GM21717 (cell line): ENCODE results near the gene ANXA6.
A peak's percentile ranks its signal among the peaks of the same experiment; 100 is the strongest.

Experiments
- ATAC-seq: cut with Tn5 transposase; IDR thresholded peaks from one replicate; pipeline ENCODE4 v1.9.1; 2021; ENCODE audit warnings: mild to moderate bottlenecking, moderate library complexity; ENCODE audit not compliant: unreplicated experiment

The ANXA6 gene

DNA sequence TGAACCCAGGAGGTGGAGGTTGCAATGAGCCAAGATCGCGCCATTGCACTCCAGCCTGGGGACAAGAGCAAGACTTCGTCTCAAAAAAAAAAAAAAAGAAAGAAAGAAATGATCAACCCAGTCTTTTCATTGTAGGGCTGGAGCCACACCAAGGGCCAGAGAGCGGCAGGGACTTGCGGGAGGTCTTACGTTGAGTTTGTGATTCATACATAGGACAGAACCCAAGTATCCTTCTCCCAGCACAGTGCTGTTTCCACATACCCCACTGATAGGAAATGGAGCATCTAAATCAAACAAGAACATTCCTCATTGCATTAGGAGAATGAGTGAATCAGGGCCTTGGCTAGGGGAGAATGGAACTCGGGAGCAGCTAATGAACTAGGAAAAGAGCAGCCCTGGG, 73.2 kb downstream of the ANXA6 start:
- ATAC-seq = no peak

DNA sequence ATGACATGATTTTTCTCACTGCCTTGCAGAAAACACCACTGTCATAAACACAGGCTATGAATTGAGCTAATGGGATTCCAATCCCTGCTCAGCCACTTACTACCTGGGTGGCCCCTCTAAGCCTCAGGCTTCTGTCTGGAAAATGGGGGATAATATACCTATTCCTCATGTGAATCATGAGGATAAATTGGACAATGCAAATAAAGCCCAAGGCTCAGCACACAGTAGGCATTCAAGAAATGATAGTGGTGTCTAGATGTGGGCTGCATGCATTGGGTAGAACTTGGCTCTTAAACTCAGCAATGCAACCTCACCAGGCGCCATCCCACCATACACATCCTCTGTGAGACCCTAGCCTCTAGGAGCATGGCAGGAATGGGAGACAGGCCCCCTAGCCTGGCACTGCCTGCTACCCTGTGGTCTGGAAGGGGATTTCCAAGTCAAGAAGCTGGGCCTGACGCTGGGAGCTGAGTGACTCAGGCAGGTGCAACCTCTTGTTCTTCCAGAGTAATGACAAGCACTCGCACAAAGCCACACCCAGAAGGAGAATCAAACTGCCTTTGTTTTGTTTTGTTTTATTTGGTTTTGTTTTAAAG, 74.4 kb downstream of the ANXA6 start:
- ATAC-seq = no peak

DNA sequence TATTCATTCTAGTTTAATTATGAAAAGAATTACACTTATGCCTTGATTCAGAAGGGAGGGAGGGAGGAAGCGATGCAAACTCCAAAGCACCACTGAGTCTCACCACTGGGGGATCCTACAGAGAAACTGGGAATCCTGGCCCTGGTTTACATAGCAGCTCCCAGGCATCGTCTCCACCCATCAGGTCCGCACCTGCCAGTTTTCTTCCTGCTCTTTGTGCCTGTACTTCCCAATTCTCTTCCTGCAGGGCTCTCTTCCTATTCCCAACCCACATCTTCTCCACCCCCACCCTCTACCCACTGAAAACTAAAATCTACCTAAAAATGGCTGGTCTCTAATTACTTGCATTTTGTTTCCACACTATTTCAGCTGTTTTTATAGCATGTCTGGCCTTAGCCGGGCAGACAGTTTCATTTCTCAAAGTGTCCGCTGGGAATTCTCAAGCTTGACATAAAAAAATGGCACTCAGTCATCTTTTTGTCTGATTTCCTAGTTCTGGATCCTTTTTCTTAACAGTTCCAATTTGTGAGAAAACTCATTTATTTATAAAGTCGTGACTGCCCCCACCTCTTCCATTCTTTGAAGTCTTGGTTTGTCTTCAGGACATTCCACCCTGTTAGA, 75.2 kb downstream of the ANXA6 start:
- no peak for ATAC-seq

GRCh38 chr5:151081431-151082281, 75.9 kb downstream of the ANXA6 start:
- ATAC-seq = no peak

- ATAC-seq = peak; percentile 66
These were observed 76.8 kb downstream of the ANXA6 start, which contains the start of gene TNIP1 for GRCh38 chr5:151080613-151081430. TNIP1 (minus strand) TSS chr5:151081034; CDS start chr5:151065095, 15,939 bp downstream.

GRCh38 chr5:151079838-151080612, 77.6 kb downstream of the ANXA6 start:
- ATAC-seq = no peak

- peak; percentile 50 for ATAC-seq
These were observed 78.9 kb downstream of the ANXA6 start for GRCh38 chr5:151078490-151079262.

DNA sequence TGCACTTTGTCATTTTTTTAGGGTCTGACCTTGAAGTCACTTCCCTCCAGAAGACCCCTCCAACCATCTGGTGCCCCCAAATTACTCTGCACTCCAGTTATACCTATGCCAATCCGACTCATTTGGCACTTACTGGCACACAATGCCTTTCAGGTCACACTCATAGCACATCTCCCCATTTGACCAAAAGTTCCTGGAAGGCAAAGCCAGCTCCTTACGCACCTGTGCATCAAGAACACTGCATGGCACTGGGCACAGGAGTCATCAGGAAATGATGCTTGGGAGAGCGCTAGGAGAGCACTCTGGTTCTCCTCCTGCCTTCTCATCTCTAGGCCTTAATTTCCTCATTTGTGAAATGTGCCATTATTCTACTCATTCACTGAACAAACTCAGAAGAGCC, 79.6 kb downstream of the ANXA6 start:
- no peak for ATAC-seq

DNA sequence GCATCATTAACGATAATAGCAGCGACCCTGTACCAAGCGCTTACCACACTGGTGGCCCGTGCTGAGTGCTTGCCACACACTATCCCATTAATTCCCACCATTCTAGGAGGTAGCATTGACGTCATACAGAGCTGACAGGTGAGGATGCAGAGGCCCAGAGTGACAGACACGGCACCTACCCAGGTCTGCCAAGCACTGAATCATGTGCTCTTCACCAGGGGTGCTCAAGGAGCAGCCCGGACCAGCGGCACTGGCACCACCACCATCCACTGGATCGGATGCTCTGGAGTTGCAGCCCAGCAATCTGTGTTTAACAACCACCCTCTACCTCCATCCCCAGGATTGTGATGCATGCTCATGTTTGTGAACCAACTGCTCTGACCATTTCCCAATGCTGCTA, 80.2 kb downstream of the ANXA6 start:
- no peak for ATAC-seq

- ATAC-seq = no peak
These were observed 81.0 kb downstream of the ANXA6 start for GRCh38 chr5:151076616-151077015.

DNA sequence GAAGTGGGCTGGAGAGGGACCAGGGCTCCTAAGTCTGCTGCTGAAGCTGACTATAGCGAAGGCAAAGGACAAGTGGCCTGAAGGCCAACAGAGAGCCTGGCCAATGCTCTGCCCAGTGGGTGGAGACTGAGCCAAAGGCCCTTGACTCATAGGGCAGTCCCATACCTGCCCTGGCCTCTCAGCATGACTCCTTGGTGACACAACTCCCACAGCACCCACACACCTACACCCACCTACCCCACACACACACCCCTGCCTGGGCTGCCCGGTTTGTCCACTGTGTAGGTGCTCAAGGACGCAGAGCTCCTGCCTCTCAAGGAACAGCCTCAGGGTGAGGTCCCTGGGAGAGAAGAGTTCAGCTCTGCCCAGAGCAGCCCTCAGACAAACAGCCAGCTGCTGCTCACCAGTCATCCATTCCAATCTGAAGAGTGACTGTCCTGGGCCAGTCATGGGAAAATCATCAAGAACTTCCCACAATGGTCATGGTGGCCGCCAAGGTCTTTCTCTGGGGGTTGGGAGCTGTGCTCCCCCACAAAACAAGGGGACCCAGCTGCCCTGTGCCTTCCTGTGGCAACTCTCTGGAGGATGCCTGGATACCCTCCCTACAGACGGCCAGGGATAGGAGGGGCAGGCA, 81.8 kb downstream of the ANXA6 start:
- ATAC-seq = no peak

- ATAC-seq = no peak
These were observed 83.0 kb downstream of the ANXA6 start for GRCh38 chr5:151074557-151074956.

- ATAC-seq = no peak
These were observed 84.3 kb downstream of the ANXA6 start for GRCh38 chr5:151073280-151073679.

DNA sequence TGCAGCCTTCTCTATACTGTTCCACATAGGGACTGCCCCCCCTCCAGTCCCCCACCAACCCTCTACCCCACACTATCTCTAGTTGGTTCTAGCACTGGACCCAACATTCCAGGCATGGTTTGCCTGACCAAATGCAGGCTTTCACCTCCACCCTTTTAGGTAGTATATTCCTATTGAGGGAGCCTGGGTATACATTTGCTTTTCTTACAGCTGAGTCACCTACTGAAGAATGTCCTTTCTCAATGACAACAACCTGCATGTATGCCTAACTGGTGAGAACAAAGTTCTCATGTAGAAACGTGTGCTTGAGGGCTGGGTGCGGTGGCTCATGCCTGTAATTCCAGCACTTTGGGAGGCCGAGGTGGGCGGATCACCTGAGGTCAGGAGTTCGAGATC, 85.0 kb downstream of the ANXA6 start:
- ATAC-seq = no peak

DNA sequence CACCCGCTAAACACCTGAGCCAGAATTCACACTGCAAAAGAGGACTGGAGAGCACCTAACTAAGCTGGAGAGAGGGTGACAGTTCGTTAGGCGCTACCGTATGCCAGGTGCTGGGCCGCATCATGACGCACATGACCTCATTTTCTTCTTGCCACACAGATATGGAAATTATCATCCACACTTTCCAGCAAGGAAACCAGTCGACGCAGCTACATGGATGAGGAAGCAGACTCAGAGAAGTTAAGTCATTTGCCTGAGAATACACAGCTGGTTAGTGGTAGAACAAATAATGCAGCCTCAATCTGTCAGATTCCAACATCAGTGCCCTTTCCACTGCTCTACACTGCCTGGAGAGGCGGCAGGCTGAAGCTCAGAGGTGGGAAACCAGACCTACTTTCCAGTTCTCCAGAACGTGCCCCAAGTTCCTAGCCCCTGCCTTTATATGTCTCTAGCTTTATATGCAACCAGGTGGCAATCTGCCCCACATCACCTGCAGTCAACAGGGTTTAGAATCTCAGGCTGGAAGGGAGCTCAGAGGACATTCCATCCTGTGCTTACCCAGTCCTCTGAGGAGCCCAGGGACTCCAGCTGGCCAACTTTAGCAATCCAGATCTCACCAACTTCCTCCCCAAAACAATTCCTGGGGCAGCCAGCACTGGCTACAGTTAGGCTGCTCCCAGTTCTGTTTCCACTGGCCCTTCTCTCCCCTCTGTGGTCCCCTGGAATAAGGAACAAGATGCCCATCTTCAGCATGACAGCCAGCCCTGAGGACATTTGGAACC, 85.5 kb downstream of the ANXA6 start:
- no peak for ATAC-seq

DNA sequence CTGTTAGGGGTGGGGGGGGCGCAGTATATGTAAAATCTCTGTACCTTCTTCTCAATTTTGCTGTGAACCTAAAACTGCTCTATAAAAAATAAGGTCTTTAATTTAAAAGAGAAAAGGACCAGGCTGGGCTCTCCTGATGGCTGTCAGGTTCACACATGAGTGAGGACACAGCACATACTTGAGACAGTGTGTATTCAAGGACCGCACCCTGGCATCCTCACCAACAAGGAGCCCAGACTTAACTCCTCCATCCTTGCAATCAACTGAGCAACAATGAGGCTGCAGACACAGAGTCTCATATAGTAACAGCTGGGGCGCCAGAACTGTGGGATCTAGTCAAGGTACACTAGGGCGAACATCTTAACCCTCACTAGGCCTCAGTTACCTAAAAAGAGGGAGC, 86.6 kb downstream of the ANXA6 start:
- ATAC-seq = no peak

- ATAC-seq = no peak
These were observed 87.1 kb downstream of the ANXA6 start for GRCh38 chr5:151070449-151070848.

DNA sequence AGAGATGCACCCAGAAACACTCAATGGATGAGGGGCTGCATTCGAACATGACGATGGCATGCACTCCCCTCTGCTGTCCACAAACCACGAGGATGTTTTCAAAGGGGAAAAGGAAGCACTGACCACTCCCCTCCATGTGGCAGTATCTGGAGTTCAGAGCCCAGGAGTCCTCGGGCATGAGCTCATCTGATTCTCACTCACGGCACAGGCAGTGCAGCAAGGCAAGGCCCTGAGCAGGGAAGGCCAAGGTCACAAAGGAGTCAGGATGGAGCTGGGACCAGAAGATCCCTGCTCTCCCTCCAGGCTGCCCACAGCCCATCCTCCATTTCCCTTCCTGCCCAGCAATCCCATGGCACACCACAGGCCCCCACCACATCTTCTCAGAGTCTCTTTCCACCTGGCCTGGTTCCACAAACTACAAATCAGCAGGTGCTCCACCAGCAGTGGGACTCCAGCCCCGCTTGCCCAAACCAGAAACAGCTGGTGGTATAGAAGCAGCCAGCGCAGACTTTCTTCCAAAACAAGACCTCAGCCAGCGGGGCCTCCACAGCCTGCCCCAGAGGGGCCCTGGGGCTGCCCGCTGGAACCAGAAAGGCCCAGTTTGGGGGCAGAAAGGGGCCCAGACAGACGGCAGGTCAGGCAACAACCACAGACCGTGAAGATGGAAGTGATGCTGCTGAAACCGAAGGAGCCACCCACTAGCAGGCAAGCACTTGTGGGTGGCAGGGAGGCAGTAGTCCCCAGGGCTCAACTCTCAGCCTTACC, 89.0 kb downstream of the ANXA6 start:
- peak; percentile 54 for ATAC-seq
